Right forelimb (tissue), 1 donor: ENCODE data around the gene LAMC2.
A peak's percentile ranks its signal among the peaks of the same experiment; 100 is the strongest.
"Not testable (repeated sequence)": the region's sequence is repeated elsewhere in the genome, so short reads cannot be mapped to it uniquely, and the experiment has no call there.

ENCODE experiments used
- DNase-seq: peaks from one replicate; pipeline ENCODE4 v3.0.0-alpha.2; 2018

Gene LAMC2

GRCh38 chr1:183239793-183240525 lies 53.9 kb downstream of the LAMC2 start:
- no peak for DNase-seq

- DNase-seq: no peak
These were observed 54.4 kb downstream of the LAMC2 start for GRCh38 chr1:183240526-183240825.

DNA sequence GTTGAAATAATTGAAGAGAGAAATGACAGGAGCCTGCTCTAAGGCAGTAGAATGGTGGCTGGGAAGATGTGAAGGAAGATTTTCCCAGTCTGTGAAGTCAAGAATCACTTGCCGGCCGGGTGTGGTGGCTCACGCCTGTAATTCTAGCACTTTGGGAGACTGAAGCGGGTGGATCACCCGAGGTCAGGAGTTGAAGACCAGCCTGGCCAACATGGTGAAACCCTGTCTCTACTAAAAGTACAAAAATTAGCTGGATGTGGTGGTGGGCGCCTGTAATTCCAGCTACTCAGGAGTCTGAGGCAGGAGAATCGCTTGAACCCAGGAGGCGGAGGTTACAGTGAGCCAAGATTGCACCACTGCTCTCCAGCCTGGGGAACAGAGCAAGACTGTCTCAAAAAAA lies 54.8 kb downstream of the LAMC2 start:
- DNase-seq: not testable (repeated sequence)

DNA sequence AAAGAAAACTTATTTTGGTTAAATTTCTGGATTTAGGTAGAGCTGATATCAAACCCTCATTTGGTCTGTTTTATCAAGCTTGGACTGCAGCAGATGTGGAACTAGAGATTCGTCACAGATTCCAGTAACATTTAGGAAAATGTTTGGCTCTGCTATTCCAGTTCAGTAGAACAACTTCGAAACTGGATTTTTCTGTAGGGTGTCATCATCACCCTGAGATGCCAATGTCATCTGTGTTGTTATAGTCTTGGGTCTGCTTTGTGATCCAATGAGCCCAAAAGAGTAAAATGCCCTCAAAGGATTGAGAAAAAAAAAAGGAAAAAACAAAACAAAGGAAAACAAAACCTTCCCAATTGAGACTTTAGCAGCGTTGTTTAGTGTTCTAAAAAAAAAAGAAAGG lies 55.4 kb downstream of the LAMC2 start:
- DNase-seq: no peak

GRCh38 chr1:183242556-183242955 lies 56.5 kb downstream of the LAMC2 start:
- no peak for DNase-seq

- no peak for DNase-seq
These were observed 57.3 kb downstream of the LAMC2 start for GRCh38 chr1:183243161-183244050.

GRCh38 chr1:183244466-183244865 lies 58.4 kb downstream of the LAMC2 start:
- peak; percentile 80 for DNase-seq

DNA sequence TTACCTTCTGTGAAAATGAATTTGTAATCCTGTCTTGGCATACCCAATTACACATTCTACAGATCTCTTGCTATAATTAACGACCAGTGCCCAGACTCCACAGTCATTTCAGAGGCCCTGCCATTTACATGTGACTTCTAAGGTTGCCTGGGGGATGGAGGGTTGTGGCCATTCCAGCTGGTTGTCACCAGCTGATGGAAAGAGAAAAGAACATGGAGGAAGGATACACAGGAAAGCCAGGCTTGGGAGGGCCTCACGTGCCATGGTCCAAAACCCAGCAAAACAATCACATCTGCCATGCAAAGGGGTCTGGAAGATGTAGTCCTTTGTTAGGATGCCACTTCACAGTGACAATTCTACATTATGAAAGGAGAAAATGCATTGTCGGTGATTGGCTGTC lies 59.3 kb downstream of the LAMC2 start:
- DNase-seq: no peak

- no peak for DNase-seq
These were observed 60.4 kb downstream of the LAMC2 start for GRCh38 chr1:183246436-183246835.

GRCh38 chr1:183247066-183247465 lies 61.0 kb downstream of the LAMC2 start:
- DNase-seq: no peak

DNA sequence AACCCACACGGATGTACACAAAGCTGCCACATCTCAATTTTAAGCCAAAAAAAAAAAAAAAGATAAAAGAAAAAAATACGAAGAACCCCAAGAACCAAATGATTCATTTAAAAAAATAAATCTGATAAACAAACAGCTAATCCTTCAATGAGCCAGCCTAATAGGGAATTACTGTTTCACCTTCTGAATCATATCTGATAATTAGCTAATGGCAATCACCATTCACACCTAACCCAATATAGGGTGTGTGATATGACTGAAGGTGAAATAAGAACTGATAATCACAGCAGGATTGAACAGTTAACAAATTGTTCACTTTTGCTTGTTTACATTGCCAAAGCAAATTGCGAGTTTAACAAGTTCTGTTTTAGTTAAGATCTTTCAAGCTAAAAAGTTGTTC lies 61.4 kb downstream of the LAMC2 start:
- DNase-seq: no peak

GRCh38 chr1:183247931-183248330 lies 61.9 kb downstream of the LAMC2 start:
- no peak for DNase-seq

DNA sequence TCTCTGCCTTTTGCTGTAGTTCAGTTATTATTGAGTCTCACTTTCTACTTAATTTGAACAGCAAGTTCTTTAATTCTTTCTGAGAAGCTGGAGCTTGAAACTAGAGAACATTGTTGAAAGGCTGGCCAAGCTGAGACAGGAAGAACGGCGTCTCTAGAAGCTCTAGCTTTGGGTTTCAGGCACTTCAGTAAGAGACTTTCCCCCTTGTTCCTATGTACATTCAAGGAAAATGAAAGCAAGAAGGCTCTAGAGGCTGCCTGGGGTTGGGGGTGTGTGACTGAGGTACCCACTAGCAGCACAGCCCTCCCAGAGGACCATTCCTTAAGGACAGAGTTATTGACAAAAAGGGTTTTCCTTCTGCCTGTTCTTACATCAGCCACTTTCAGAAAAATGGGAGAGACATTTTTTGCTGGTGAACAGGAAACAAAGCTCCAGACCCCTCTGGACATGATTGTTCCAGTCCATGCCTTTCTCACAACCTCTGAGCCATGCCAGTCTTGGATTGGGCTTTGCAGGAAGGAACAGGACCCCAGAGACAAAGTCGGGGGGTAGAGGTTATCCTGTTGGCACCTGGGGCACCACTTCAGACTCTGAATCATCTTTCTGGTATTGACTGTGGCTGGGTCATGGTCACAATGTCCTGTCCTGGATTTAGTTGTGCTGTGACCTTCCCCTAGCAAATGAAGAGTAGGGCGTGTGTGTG lies 63.1 kb downstream of the LAMC2 start:
- no peak for DNase-seq

GRCh38 chr1:183249941-183250452 lies 63.9 kb downstream of the LAMC2 start:
- DNase-seq: no peak

DNA sequence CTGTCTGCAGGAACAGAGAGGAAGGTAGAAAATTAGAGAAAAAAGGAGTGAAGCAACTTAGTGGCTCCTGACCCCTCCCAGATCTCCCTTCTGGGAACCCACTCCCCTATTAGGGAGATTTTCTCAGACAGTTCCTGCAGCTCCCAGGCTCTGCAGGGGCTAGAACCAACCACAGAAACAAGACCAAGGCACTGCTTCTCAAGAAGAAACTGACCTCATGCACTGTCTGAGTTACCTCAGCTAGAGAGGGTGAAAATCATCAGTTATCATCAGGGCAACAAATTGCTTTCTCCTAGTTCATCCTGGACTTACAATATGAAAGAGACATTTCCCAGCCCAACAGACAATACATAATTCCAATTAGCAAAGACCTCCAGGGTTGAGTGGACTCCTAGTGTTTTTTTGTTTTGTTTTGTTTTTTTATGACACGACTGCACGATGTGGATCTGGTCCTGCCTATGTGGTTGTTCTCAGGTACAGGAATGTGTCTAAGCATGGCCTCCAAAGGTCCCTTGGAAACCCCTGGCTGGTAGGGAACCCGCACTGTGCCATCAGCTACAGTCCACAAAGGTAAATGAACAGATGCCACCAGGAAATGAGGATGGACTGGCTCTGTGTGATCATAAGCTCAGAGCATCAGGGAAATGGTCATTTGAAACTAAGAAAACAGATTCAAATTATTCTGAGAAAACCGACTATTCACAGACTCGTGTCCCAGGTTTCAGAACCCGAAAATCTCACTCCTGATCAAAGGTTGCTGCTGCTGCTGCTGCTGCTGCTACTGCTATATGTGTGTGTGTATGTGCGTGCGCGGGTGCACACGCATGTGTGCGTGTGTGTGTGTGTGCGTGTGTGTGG lies 65.3 kb downstream of the LAMC2 start:
- no peak for DNase-seq

GRCh38 chr1:183251959-183252450 lies 65.9 kb downstream of the LAMC2 start:
- no peak for DNase-seq

- no peak for DNase-seq
These were observed 69.0 kb downstream of the LAMC2 start for GRCh38 chr1:183255073-183255472.

GRCh38 chr1:183259924-183260323 lies 73.9 kb downstream of the LAMC2 start:
- DNase-seq: no peak

DNA sequence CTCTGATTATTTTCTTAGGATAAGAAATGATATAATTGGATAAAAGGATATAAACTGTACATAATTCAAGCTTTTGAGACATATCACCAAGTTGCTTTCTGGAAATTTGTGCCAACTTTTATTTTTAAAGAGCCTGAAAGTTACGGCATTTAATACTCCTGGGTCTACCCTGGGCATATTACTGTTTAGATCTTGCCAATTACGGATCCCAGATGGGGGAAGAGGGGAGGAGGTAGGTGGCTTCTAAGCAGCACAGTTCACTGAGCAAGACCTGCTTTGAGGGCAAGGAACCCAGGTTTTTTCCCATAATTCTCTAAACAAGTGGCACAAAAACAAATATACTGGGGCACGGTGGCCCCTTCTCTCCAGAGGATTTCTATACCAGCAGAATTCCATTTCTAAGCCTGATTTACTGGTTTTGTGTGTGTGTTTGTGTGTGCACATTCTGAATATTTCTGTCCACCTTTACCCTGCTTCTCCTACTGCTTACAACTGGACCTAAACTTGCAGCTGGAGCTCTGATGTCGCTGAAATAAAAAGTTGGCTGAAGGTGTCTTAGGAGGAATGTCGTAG lies 76.7 kb downstream of the LAMC2 start:
- no peak for DNase-seq

DNA sequence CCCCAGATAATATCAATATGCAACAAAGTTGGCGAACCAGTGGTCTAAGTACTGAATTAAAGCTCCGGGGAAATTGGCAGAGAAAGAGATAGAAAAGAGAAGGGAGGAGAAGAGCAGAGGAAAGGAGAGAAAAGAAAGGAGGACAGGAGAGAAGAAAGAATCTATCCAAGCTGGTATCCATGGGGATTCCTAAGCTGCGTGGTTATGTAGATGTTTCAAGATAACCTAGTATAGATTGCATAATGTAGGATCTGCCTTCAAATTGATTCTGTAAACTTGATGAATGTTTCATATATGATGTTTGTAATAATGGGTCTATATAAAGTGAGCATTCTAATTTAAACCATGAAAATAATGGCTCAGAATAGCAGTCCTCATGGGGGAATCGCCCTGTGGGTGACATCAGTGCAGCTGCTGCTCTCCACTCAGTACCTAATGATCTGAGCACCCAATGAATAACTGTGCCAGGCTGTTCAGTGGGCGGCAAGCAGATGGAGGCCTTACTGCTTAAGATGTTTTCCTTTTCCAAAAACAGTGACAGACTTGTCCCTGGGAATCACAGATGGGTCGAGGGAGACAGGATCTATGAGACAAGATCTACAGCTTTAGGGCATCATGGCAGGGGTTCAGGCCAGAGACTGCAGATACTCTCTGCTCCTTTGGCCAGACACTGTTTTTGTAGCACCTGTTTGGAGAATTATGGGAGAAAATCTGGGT lies 78.0 kb downstream of the LAMC2 start:
- DNase-seq: no peak
